Hippocampal formation (tissue), 2 donors: ENCODE data around the gene CD1E.
"Not testable (repeated sequence)": the region's sequence is repeated elsewhere in the genome, so short reads cannot be mapped to it uniquely, and the experiment has no call there.

Source experiments
- DNase-seq, 2 donors: peaks; one replicate each; lab custom pipeline; 2025; lab: John Stamatoyannopoulos, UW

CD1E gene

DNA sequence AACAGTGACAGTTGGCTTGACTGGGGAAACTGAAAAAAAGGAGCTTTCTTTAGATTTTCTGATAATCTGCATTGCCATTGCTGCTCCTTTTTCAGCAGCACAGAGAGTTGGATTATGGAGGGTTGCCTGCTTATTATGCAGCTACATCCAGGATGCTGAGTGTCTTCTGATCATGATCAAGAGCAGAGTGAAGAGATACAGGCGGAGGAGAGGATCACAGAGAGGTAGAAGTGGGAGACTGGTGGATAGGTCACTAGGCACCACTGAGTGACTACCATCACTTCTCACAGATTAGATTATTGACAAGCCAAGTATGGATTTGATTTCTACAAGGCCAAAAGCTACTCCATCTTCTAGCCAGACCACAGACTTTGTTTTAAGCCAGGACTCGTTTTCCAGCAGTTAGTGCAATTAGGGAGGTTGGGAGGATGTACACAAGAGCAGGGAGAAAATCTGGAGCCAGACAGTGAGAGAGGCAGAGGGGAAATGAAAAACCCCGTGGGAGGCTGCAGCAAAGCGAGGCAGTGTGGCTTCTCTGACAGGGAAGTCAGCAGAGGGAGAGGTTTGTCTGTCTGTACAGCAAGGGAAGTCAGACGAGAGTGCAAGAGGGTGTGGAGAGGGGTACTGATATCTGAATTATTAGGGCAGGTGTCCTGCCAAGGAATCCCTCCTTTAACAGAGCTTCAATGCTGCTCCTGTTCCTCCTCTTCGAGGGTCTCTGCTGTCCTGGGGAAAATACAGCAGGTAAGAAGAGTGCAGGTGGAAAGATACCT, at the start of gene CD1E:
Gene CD1E, plus strand, starts transcription at position 592 of the 773 bp plus-strand sequence. Its CDS starts 95 bp downstream, at position 687.
- no peak for DNase-seq

GRCh38 chr1:158310623-158311022, 43.1 kb upstream of the CD1E start:
- DNase-seq: no peak

DNA sequence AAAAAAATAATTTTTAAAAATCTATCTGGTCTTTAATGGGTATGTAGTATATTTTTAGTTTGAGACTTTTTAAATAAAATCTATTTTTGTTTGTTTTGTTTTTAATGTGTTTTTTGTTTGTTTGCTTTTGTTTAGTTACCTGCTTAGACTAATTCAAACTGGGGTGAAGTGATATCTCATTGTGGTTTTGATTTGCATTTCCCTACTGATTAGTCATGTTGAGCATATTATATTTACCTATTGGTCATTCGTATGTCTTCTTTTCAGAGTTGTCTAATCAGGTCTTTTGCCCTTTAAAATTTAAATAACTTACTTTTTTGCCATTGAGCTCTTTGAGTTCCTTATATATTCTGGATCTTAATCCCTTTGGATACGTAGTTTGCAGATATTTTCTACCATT, 42.6 kb upstream of the CD1E start:
- no peak for DNase-seq

DNA sequence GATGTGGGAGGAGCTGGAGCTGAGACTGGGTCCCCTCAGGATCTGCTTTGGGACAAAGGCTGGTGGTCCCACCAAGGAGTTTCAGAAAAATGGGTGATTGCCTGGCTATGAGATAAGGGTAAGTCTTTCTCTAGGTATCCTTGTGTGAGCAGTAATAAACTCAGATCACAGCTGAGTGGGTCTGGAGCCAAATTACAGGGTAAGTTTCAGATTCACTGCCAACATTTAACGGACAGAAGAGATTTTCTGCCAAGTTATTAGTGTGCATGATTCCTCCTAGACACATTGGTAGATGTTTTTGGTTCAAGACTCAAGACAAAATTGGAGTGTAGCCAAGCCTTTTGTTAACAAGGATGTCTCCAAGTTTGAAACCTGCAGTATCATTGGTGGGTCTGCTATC, 29.8 kb upstream of the CD1E start:
- no peak for DNase-seq

DNA sequence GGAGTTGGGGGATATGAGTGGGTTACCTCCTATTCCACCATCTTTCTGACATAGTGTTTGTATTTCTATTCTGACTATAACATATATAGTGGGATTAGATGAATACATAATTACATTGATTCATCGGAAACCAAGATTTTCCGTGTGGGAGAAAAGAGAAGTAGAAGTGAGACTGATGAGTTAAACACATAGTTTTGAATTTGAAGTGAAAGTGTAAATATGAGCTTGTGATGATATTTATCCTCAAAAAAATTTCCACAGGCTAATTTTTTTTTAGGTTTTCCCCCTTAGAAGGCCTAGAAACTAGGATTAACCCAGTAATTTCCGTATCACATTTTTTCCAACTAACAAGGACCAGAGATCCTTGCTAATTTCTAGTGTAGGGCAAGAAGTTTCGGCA, 29.3 kb upstream of the CD1E start:
- DNase-seq: no peak

- DNase-seq: no peak
Measured at GRCh38 chr1:158327481-158327880, 26.2 kb upstream of the CD1E start.

GRCh38 chr1:158328426-158328825, 25.3 kb upstream of the CD1E start:
- DNase-seq: no peak

DNA sequence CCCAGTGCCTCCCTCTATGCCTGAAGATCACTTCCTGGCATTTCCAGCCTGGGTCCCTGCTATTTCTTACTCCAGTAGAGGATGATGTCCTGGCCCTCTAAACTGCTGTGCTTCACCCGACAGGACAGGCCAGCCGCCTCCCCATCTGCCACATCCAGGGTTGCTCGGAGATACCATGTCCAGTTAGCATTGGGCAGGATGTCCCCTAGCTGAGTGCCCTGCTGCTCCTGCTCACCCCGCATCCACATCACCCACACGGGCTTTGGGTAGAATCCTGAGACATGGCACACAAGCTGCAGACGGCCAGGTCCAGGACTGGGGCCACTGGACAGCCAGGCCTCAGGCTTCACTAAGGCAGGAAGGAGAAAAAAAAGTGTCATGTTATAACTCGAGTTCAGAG, 24.4 kb upstream of the CD1E start:
- DNase-seq: no peak

- DNase-seq: no peak
Measured at GRCh38 chr1:158329733-158330132, 24.0 kb upstream of the CD1E start.

GRCh38 chr1:158330391-158331105, 23.1 kb upstream of the CD1E start:
- no peak for DNase-seq

- DNase-seq: no peak
Measured at GRCh38 chr1:158331106-158331425, 22.6 kb upstream of the CD1E start.

DNA sequence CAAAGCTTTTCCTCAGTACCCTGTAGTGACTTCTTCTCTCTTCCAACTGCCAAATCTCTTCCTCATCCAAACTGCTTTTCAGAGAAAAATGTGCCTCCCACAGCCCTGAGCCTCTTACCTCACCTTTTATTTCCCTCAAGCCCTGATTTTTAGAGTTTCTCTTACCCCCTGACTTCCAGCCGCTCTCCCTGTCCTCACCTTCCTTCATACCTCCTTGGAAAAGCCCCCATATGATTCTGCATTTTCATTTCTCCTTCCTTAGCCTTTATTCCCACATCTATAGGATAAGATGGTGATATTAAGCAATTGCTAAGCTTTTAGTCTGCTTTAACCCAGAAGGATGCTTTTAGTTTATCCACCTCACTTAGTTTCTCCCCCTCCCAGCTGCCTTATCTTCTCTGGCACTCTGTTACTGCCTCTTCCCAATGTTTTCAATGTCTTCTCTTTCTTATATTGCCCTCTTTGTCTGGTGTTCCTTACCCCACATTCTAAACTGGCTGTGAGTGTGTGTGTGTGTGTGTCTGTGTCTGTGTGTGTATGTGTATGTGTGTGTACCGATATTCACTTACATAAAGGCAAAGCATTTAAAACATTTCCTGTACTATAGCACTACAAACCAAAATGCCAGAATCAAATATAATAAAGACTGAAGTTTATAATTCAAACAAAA, 22.1 kb upstream of the CD1E start, which contains the start of gene CD1B:
Gene CD1B, minus strand, starts transcription at position 51 of the 670 bp plus-strand sequence. CDS start 108 bp downstream, outside the sequence.
- DNase-seq: no peak

GRCh38 chr1:158333405-158334155, 20.1 kb upstream of the CD1E start:
- no peak for DNase-seq

DNA sequence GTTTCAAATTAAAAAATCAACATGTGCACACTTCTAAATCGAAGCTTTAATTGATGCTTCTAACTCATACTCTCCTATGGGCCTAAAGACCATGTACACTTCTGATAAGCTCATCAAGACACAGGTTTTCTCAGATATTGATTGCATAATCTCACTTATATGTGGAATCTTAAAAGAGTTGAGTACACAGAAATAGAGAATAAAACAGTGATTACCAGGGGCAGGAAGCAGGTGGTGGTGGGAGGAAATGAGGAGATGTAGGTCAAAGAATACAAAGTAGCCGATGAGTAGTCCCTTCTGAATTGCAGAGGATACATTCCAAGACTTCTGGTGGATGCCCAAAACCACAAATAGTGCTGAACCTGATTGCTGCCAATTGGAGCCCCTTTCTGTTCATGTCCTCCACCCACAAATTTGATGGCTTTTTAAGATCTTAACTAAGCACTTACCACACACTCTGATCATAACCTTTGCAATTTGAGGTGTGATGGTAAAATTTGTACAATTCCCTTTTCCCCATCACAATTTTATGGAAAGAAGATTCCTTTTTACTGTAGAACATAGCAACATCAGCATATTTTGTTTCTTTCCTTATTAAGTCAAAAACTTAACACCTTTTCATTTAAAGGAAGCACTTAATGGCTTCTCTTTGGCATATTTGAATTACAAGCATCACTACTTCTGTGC, 19.0 kb upstream of the CD1E start:
- DNase-seq: no peak

- DNase-seq: no peak
Measured at GRCh38 chr1:158335213-158335532, 18.5 kb upstream of the CD1E start.

DNA sequence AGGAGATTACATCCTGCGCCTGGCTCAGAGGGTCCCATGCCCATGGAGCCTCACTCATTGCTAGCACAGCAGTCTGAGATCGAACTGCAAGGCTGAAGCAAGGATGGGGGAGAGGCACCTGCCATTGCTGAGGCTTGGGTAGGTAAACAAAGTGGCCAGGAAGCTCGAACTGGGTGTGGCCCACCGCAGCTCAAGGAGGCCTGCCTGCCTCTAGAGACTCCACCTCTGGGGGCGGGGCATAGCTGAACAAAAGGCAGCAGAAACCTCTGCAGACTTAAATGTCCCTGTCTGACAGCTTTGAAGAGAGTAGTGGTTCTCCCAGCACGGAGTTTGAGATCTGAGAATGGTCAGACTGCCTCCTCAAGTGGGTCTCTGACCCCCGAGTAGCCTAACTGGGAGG, 17.3 kb upstream of the CD1E start:
- not testable (repeated sequence) for DNase-seq

DNA sequence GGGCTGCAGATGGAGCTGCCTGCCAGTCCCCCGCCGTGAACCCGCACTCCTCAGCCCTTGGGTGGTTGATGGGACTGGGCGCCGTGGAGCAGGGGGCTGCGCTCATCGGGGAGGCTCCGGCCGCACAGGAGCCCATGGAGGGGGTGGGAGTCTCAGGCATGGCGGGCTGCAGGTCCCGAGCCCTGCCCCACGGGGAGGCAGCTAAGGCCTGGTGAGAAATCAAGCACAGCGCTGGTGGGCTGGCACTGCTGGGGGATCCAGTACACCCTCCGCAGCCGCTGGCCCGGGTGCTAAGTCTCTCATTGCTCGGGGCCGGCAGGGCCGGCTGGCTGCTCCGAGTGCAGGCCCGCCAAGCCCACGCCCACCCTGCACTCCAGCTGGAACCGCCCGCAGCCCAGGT, 4.7 kb upstream of the CD1E start:
- DNase-seq: not testable (repeated sequence)

DNA sequence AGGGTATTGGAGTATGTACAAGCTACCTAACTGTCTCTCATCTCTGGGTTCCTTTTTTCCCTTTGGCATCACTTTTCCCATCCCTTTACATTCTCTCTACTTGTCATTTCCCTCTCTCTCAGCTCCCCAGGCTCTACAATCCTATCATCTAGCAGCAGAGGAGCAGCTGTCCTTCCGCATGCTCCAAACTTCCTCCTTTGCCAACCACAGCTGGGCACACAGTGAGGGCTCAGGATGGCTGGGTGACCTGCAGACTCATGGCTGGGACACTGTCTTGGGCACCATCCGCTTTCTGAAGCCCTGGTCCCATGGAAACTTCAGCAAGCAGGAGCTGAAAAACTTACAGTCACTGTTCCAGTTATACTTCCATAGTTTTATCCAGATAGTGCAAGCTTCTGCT, 561 bp downstream of the CD1E start:
- no peak for DNase-seq

- DNase-seq: no peak
Measured at GRCh38 chr1:158355773-158356285, 2.1 kb downstream of the CD1E start.

- no peak for DNase-seq
Measured at GRCh38 chr1:158356616-158357015, 2.9 kb downstream of the CD1E start.

- DNase-seq: no peak
Measured at GRCh38 chr1:158357441-158357840, 3.7 kb downstream of the CD1E start.

- no peak for DNase-seq
Measured at GRCh38 chr1:158362482-158362881, 8.8 kb downstream of the CD1E start.
